ENCODE data around the gene EXOC2. TPM values are rescaled to one million over a fixed set of nuclear protein-coding genes. Genes with fewer than 3 reads are reported as not detected.

The EXOC2 gene
- total RNA-seq, 3 donors from 2014 or later = 19.7 to 37.3 (median 26.5) TPM

- H3K27me3 ChIP-seq = no peaks in the 10 kb centered on the region
- no peak overlapping the region for H3K27ac ChIP-seq
- no peaks in the 10 kb centered on the region for H3K36me3 ChIP-seq
- no peak overlapping the region for H3K4me3 ChIP-seq
- H3K9me3 ChIP-seq = no peaks in the 10 kb centered on the region
- intact Hi-C loops (cut with DNase I; ENCODE audit: low total_unique reads) = no loop called here
- no peaks in the 10 kb centered on the region for H3K4me1 ChIP-seq
- TF ChIP-seq POLR2A (IDR thresholded peaks at IDR 0.05) (no peak), POLR2AphosphoS5 (IDR thresholded peaks at IDR 0.05) (no peak)
- TF ChIP-seq, protein P1, sequence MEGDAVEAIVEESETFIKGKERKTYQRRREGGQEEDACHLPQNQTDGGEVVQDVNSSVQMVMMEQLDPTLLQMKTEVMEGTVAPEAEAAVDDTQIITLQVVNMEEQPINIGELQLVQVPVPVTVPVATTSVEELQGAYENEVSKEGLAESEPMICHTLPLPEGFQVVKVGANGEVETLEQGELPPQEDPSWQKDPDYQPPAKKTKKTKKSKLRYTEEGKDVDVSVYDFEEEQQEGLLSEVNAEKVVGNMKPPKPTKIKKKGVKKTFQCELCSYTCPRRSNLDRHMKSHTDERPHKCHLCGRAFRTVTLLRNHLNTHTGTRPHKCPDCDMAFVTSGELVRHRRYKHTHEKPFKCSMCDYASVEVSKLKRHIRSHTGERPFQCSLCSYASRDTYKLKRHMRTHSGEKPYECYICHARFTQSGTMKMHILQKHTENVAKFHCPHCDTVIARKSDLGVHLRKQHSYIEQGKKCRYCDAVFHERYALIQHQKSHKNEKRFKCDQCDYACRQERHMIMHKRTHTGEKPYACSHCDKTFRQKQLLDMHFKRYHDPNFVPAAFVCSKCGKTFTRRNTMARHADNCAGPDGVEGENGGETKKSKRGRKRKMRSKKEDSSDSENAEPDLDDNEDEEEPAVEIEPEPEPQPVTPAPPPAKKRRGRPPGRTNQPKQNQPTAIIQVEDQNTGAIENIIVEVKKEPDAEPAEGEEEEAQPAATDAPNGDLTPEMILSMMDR (IDR thresholded peaks at IDR 0.05) = no peak
- DNase-seq (ENCODE audit: low spot score in 2 of 2) = no peak
Observed at GRCh38 chr6:502761-503160, 190.2 kb downstream of the EXOC2 start.

GRCh38 chr6:501891-502601, 190.9 kb downstream of the EXOC2 start:
- Histone ChIP-seq H3K36me3 (no peaks in the 10 kb centered on the region), H3K4me3 (peak overlapping the region in 2 of 3 donors; percentile 16 to 30), H3K9me3 (no peaks in the 10 kb centered on the region), H3K27ac (no peak overlapping the region), H3K4me1 (no peaks in the 10 kb centered on the region), H3K27me3 (no peaks in the 10 kb centered on the region)
- intact Hi-C loops (cut with DNase I; ENCODE audit: low total_unique reads) = no loop called here
- DNase-seq (ENCODE audit: low spot score in 2 of 2) = no peak
- TF ChIP-seq POLR2AphosphoS5 (IDR thresholded peaks at IDR 0.05) (no peak), POLR2A (IDR thresholded peaks at IDR 0.05) (no peak)
- TF ChIP-seq, protein P1 (IDR thresholded peaks at IDR 0.05) = no peak

GRCh38 chr6:499617-500016, 193.3 kb downstream of the EXOC2 start:
- H3K27me3 ChIP-seq = no peaks in the 10 kb centered on the region
- no peaks in the 10 kb centered on the region for H3K4me1 ChIP-seq
- intact Hi-C loops (cut with DNase I; ENCODE audit: low total_unique reads) = no loop called here
- H3K36me3 ChIP-seq = peaks cover 6% of the 10 kb centered on the region
- no peak for DNase-seq (ENCODE audit: low spot score in 2 of 2)
- H3K27ac ChIP-seq = no peak overlapping the region
- H3K4me3 ChIP-seq = no peak overlapping the region
- TF ChIP-seq POLR2AphosphoS5 (IDR thresholded peaks at IDR 0.05) (no peak), POLR2A (IDR thresholded peaks at IDR 0.05) (no peak)
- TF ChIP-seq, protein P1 (IDR thresholded peaks at IDR 0.05) = no peak
- H3K9me3 ChIP-seq = no peaks in the 10 kb centered on the region

- Histone ChIP-seq H3K27ac (no peak overlapping the region), H3K4me1 (no peaks in the 10 kb centered on the region), H3K27me3 (no peaks in the 10 kb centered on the region), H3K4me3 (no peak overlapping the region), H3K36me3 (peaks cover 6% of the 10 kb centered on the region), H3K9me3 (no peaks in the 10 kb centered on the region)
- intact Hi-C loops (cut with DNase I; ENCODE audit: low total_unique reads) = no loop called here
- no peak for TF ChIP-seq POLR2AphosphoS5 (IDR thresholded peaks at IDR 0.05)
- TF ChIP-seq, protein P1 (IDR thresholded peaks at IDR 0.05) = no peak
- TF ChIP-seq POLR2A (IDR thresholded peaks at IDR 0.05) = no peak
- no peak for DNase-seq (ENCODE audit: low spot score in 2 of 2)
Observed at GRCh38 chr6:498795-499231, 194.1 kb downstream of the EXOC2 start.

DNA sequence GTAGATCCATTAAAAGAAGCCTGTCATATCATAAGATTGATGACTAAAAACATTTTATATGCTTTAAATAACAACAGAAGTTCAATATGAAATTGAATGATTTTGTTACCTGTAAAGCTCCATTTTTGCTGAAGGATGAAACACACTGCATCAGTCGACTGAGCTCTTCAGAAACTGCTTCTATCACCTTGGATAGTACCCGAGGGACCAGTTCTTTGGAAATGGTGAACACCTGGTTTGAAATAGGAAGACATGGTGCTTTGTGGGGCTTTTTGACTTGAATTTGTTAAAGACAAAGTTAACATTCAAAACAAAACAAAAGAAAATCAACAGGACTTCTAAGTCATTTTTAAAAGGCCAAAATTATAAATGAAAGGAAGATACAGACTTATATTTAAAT, 195.7 kb downstream of the EXOC2 start:
- Histone ChIP-seq H3K36me3 (peaks cover 6% of the 10 kb centered on the region), H3K4me1 (no peaks in the 10 kb centered on the region), H3K27me3 (no peaks in the 10 kb centered on the region), H3K27ac (no peak overlapping the region), H3K9me3 (no peaks in the 10 kb centered on the region), H3K4me3 (no peak overlapping the region)
- DNase-seq (ENCODE audit: low spot score in 2 of 2) = no peak
- intact Hi-C loops (cut with DNase I; ENCODE audit: low total_unique reads) = no loop called here
- no peak for TF ChIP-seq POLR2A (IDR thresholded peaks at IDR 0.05)

Data from breast epithelium (tissue), 4 donors.